GM08714 (cell line): Measurements from ENCODE around the gene ACTRT2.

ENCODE experiments used
- H3K4me3 ChIP-seq: fragments of 200-500 bp; sonication (Bioruptor generic); 2 replicates; pipeline ENCODE4 v1.5.1; 2014; ENCODE audit warnings: mild to moderate bottlenecking, low read length, inconsistent platforms
- ZNF274 ChIP-seq: IDR thresholded peaks from 2 replicates; pipeline ENCODE4 v1.6.1; 2012; ENCODE audit warnings: mild to moderate bottlenecking, low read depth, low read length

The ACTRT2 gene

DNA sequence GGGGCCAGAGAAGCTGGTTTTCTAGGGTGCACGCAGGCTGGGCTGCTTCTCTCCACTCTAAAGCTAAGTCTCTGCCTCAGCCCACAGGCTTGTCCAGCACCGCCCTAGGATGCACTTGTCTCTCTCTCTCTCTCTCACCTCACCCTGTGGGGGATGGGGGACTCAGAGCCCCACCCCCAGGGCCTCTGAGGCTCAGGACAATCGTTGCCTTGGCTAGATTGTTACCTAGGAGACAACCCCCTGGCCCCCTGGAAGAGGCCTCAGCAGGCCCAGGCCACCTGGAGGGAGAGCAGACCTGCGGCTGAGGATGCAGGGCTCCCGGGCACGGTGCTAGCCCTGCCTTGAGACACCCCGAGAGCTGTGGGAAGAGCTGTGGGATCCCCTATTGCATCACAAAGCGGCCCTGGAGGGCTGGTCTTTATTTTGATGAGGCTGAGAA, at the start of gene ACTRT2:
Gene ACTRT2, plus strand, starts transcription at position 235 of the 439 bp plus-strand sequence. CDS start 220 bp downstream, outside the sequence.
- TF ChIP-seq ZNF274 = no peak
- no peak within 1 kb of the TSS for H3K4me3 ChIP-seq

DNA sequence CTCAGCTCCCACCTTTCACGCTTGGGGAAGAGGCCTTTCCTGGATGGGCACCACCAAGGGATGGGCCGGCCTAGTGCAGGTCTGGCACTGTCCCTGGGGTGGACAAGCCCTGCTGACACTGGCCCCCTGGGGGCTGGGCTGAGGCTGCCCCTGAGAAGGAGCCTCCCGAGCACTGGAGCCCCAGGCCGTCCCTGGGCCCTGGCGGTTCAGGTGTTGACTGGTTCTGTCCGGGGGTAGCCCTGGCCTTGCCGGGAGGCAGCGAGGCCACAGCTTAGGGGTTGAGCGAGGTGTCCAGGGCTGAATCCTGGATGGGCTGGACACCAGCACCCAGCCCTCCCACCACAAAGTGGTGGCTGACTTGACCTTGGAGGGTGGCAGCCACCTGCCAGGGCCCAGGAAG, 49.7 kb upstream of the ACTRT2 start:
- no peak overlapping the region for H3K4me3 ChIP-seq
- TF ChIP-seq ZNF274 = no peak

- no peak for TF ChIP-seq ZNF274
Measured at GRCh38 chr1:2972011-2972878, 49.0 kb upstream of the ACTRT2 start.

GRCh38 chr1:2972879-2973575, 48.2 kb upstream of the ACTRT2 start:
- H3K4me3 ChIP-seq = no peak overlapping the region
- no peak for TF ChIP-seq ZNF274

More at GRCh38 chr1:2972011-2972878, 49.0 kb upstream of the ACTRT2 start:
- H3K4me3 ChIP-seq = no peak overlapping the region

GRCh38 chr1:2973601-2974593, 47.4 kb upstream of the ACTRT2 start:
- no peak for TF ChIP-seq ZNF274

DNA sequence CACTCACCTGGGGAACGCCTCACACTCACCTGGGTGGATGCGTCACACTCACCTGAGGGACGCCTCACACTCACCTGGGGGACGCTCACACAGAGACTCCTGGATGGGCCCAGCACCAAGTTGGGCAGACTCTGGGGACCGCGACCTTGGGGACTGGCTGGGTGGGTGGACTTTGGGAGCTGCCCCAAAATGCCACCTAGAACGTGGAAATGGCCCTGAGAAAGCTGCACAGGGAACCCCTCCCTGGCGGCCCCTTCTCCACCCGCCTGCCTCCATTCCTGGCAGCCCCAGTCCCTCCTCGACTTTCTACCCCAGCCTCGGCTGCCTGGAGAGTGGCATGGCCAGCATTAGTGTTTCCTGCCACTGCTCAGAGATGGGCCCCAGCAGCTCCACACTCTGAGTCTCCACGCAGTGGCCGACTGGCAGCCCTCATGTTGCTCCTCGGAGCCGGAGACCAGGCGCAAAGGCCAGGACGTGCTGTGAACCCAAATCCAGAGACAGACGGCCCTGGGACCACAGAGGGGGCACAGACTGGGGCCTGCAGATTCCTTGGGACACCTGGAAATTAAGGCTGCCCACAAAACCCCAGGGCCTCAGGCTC, 46.5 kb upstream of the ACTRT2 start:
- H3K4me3 ChIP-seq = no peak overlapping the region
- no peak for TF ChIP-seq ZNF274

More at GRCh38 chr1:2973601-2974593, 47.4 kb upstream of the ACTRT2 start:
- H3K4me3 ChIP-seq = no peak overlapping the region

DNA sequence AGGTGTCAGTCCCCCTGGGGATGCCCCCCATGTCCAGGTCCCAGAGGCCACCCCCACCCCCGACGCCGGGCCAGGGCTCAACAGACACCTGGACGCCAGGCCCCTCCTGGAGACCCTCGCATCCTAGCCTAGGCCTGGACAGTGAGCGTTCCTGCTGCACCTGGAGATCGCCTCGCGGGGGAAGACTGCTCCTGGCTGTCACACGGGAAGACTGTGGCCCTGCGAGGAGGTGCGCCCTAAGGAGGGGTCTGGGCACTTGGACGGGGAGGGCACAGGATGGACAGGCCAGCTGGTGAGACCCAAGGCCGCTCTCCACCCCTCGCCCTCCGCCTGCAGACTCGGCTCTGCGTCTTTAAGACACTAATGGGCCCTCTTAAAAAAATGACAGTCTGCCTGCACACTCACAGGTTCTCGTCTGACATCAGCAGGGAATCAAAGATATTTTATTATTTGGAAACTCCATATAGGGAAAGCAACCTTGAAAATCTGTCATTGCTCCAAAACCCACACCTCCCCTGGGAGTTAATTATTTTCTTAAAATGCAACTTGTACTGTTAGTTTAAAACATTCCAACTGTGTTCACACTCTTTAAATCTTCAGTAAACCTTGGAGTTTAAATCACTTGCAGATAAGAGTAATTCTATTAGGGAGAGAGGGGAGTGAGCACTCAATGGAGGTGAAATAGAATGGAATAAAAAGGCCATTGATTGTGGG, 45.6 kb upstream of the ACTRT2 start:
- TF ChIP-seq ZNF274 = no peak
- H3K4me3 ChIP-seq = no peak overlapping the region

DNA sequence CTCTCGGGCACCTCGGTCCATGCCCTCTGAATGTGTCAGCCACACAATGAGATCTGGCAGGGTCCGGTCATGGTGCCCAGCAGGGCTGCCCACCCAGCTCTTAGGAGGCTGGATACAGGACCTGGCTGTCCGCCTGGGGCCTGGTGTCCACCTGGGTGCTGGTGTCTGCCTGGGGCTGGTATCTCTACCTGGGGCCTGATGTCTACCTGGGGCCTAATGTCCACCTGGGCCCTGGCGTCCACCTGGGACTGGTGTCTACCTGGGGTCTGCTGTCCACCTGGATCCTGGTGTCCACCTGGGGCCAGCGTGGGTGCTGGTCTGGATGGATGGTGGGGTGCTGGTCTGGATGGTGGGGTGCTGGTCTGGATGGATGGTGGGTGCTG, 45.1 kb upstream of the ACTRT2 start:
- TF ChIP-seq ZNF274 = no peak
- H3K4me3 ChIP-seq = no peak overlapping the region

- TF ChIP-seq ZNF274 = no peak
- no peak overlapping the region for H3K4me3 ChIP-seq
Measured at GRCh38 chr1:2977886-2978611, 43.2 kb upstream of the ACTRT2 start.

DNA sequence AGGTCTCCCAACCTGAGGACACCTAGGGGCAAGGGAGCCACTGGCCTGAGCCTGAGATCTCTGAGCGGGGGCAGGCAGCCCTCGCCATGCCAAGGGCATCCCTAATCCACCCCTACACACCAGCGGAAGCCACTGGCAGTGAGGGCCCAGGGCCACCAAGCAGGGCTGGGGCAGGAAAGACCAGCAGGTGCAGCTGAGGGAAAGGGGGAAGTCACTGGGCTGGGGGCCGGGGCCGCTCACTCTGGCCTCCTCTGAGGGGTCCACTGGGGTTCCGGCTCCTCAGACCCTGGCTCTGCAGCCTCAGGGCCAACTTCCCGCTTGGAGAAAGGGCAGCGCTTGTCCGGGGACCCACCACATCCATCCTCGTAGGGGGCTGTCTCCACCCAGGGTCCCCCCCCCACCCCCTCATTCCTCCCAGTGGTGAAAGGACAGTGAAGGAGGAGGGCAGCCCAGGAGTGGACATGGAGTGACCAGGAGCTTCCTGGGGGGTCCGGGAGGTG, 42.5 kb upstream of the ACTRT2 start:
- no peak for TF ChIP-seq ZNF274
- no peak overlapping the region for H3K4me3 ChIP-seq

DNA sequence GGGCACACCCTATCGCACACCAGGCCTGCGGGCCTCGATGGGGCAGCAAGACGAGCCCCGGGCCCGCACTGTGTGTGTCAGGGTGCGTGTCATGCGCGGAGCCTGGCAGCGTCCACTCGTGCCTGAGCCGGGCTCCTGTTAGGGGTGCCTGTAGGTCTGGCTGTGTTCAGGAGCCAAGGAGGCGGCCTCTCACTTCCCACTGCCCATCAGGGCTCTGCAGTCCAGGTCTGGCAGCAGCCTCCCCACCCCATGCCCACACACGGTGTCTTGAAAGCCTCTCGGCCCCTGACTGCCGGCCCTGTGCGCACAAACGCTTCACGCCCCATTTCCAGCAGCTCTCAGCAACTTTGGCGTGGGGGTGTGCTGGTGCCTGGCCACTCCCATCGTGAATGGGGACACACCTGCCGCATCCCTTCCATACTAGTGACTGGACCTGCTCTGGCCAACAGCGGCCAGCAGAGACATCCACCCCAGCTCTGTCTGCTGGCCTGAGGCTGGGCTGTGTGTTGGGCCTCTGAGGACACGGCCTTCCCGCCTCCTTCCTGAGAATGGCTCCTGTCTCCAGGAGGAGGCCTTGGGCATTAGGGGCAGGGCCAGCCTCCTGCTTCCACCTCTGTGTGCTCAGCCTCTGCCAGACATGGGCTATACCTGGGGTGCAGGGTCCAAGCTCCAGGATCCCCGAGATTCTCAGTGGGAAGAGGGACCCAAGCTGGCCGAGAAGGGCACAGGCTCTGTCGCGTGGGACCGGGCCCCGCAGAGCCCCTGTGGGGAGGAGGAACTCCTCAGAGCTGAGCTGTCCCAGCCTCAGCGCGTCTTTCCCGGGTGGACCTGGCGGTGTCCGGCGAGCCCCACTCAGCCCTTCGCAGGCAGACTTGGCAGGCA, 41.8 kb upstream of the ACTRT2 start:
- no peak overlapping the region for H3K4me3 ChIP-seq
- no peak for TF ChIP-seq ZNF274
